CD4-positive, alpha-beta T cell treated with Interleukin-4 for 4 hours (primary cell): ENCODE measurements around the gene PARD6G.
"Not testable (repeated sequence)": the region's sequence is repeated elsewhere in the genome, so short reads cannot be mapped to it uniquely, and the experiment has no call there.

Experiments used
- DNase-seq: peaks from one replicate; pipeline ENCODE4 v3.0.0-alpha.2; 2020

PARD6G gene

GRCh38 chr18:80247393-80247841 is at the start of gene PARD6G:
Gene PARD6G (minus strand): TSS chr18:80247514. CDS start chr18:80247348, 166 bp downstream.
- peak; percentile 42 for DNase-seq

GRCh38 chr18:80262241-80263033 is 15.1 kb upstream of the PARD6G start:
- not testable (repeated sequence) for DNase-seq

- DNase-seq = no peak
Measured at GRCh38 chr18:80259610-80260009, 12.3 kb upstream of the PARD6G start.

- DNase-seq = no peak
Measured at GRCh38 chr18:80258640-80259039, 11.3 kb upstream of the PARD6G start.

- peak; percentile 43 for DNase-seq
Measured at GRCh38 chr18:80257579-80258543, 10.5 kb upstream of the PARD6G start.

GRCh38 chr18:80254971-80255500 is 7.7 kb upstream of the PARD6G start:
- no peak for DNase-seq

- DNase-seq = no peak
Measured at GRCh38 chr18:80253871-80254492, 6.7 kb upstream of the PARD6G start.

- DNase-seq = no peak
Measured at GRCh38 chr18:80253236-80253635, 5.9 kb upstream of the PARD6G start.

GRCh38 chr18:80252136-80252535 is 4.8 kb upstream of the PARD6G start:
- no peak for DNase-seq

- no peak for DNase-seq
Measured at GRCh38 chr18:80251700-80252099, 4.4 kb upstream of the PARD6G start.

GRCh38 chr18:80250740-80251364 is 3.5 kb upstream of the PARD6G start:
- no peak for DNase-seq

- no peak for DNase-seq
Measured at GRCh38 chr18:80249217-80250093, 2.1 kb upstream of the PARD6G start.

GRCh38 chr18:80246445-80247392 is 595 bp downstream of the PARD6G start:
- DNase-seq = no peak

- no peak for DNase-seq
Measured at GRCh38 chr18:80245781-80246444, 1.4 kb downstream of the PARD6G start.

GRCh38 chr18:80244956-80245730 is 2.2 kb downstream of the PARD6G start:
- no peak for DNase-seq

- DNase-seq = no peak
Measured at GRCh38 chr18:80244167-80244566, 3.1 kb downstream of the PARD6G start.

- DNase-seq = no peak
Measured at GRCh38 chr18:80243204-80243603, 4.1 kb downstream of the PARD6G start.

GRCh38 chr18:80241919-80242777 is 5.2 kb downstream of the PARD6G start:
- no peak for DNase-seq
